Caco-2 (cell line): Measurements from ENCODE around the gene UFD1. TPM values are rescaled to one million over a fixed set of nuclear protein-coding genes. Genes with fewer than 3 reads are reported as not detected.

Experiments used
- BruUV-seq: library from RNA; stranded (reverse); fragments of 400-500 nt; replicated peaks from 2 replicates; lab custom pipeline; 2021; lab: Mats Ljungman, UMichigan
- CTCF ChIA-PET: fragments of 300-600 bp; sonication (Branson Sonifier 250); formaldehyde crosslinking; loops from one replicate; lab custom pipeline; 2022; ENCODE audit warnings: antibody characterized with exemption; lab: Charles Lee
- POLR2A ChIA-PET: fragments of 300-600 bp; sonication (Branson Sonifier 250); formaldehyde crosslinking; loops from one replicate; lab custom pipeline; 2022; ENCODE audit warnings: antibody characterized with exemption; lab: Charles Lee
- DNase-seq, 2 experiments: peaks; one replicate each; pipeline versions ENCODE4 v3.0.0 to v3.0.0-alpha.2; 2020 to 2022
- H3K27me3 ChIP-seq: replicated peaks from 2 replicates; pipeline ENCODE4 v1.6.0; 2011; ENCODE audit warnings: low read length; ENCODE audit not compliant: control insufficient read depth, insufficient read depth
- H3K36me3 ChIP-seq: 2 replicates; pipeline ENCODE4 v1.5.1; 2011; ENCODE audit warnings: low read length; ENCODE audit not compliant: control insufficient read depth, insufficient read depth
- H3K4me1 ChIP-seq: fragments of 250-450 bp; sonication (Bioruptor Pico); 2 replicates; pipeline ENCODE4 v1.5.1; 2020; ENCODE audit warnings: mild to moderate bottlenecking
- H3K4me3 ChIP-seq: 2 replicates; pipeline ENCODE4 v1.5.1; 2011; ENCODE audit warnings: low read depth, mild to moderate bottlenecking, control low read depth, low read length
- H3K9me3 ChIP-seq: fragments of 250-450 bp; sonication (Bioruptor Pico); 2 replicates; pipeline ENCODE4 v1.5.1; 2020; ENCODE audit warnings: mild to moderate bottlenecking, moderate library complexity
- H3K27ac Mint-ChIP-seq: one replicate; pipeline ENCODE4 v1.8.0; 2022; ENCODE audit warnings: mixed read lengths; ENCODE audit not compliant: unreplicated experiment
- H3K27me3 Mint-ChIP-seq: one replicate; pipeline ENCODE4 v1.8.0; 2022; ENCODE audit warnings: mixed read lengths; ENCODE audit not compliant: insufficient read depth, unreplicated experiment
- H3K36me3 Mint-ChIP-seq: one replicate; pipeline ENCODE4 v1.8.0; 2022; ENCODE audit warnings: mild to moderate bottlenecking, mixed read lengths; ENCODE audit not compliant: insufficient read depth, unreplicated experiment
- H3K4me1 Mint-ChIP-seq: one replicate; pipeline ENCODE4 v1.8.0; 2022; ENCODE audit warnings: low read depth, mixed read lengths; ENCODE audit not compliant: unreplicated experiment
- H3K4me3 Mint-ChIP-seq: one replicate; pipeline ENCODE4 v1.8.0; 2022; ENCODE audit warnings: mild to moderate bottlenecking, moderate library complexity, mixed read lengths; ENCODE audit not compliant: unreplicated experiment
- H3K9me3 Mint-ChIP-seq: one replicate; pipeline ENCODE4 v1.8.0; 2022; ENCODE audit warnings: mixed read lengths; ENCODE audit not compliant: unreplicated experiment
- CTCF ChIP-seq, 2 experiments: fragments of 200-600 bp in 1 of 2; IDR thresholded peaks; 1 replicate in 1 of 2; 2 replicates in 1 of 2; pipeline versions ENCODE4 v1.5.1 to v1.8.0; 2011 to 2022; ENCODE audit warnings: antibody characterized with exemption in 1 of 2, control low read depth in 1 of 2, inconsistent platforms in 1 of 2, low read depth in 1 of 2, low read length in 1 of 2, mild to moderate bottlenecking in 1 of 2, moderate library complexity in 1 of 2; ENCODE audit not compliant: insufficient read depth in 1 of 2, severe bottlenecking in 1 of 2, unreplicated experiment in 1 of 2
- intact Hi-C: fragments of 100-400 bp; cut with micrococcal nuclease; formaldehyde crosslinking; loops from one replicate; pipeline ENCODE4 v1.10.0; 2022; ENCODE audit not compliant: unreplicated experiment
- total RNA-seq: library from RNA; stranded (reverse); gene quantifications from 2 replicates; pipeline ENCODE4 v1.2.3, GENCODE V29; 2022

Gene UFD1
- total RNA-seq, 1 experiment from 2014 or later, result 102 TPM

- peaks cover 8% of the 10 kb centered on the region for H3K36me3 Mint-ChIP-seq
- TF ChIP-seq CTCF (IDR thresholded peaks at IDR 0.05; ENCODE audit: insufficient read depth in 1 of 2, low read depth in 1 of 2, low read length in 1 of 2, severe bottlenecking in 1 of 2, unreplicated experiment in 1 of 2), result no peak
- H3K27ac Mint-ChIP-seq, result no peak overlapping the region
- no peaks in the 10 kb centered on the region for H3K4me1 Mint-ChIP-seq
- CTCF ChIA-PET, result no interaction called here
- Histone ChIP-seq H3K4me3 (no peak overlapping the region), H3K27me3 (no peaks in the 10 kb centered on the region), H3K9me3 (no peaks in the 10 kb centered on the region), H3K4me1 (no peaks in the 10 kb centered on the region), H3K36me3 (no peaks in the 10 kb centered on the region)
- no peak overlapping the region for H3K4me3 Mint-ChIP-seq
- no peaks in the 10 kb centered on the region for H3K9me3 Mint-ChIP-seq
- intact Hi-C loops, result no loop called here
- no TSS peak for BruUV-seq
- peak in 1 of 2 experiments; percentile 26 for DNase-seq
- POLR2A ChIA-PET, result no interaction called here
- H3K27me3 Mint-ChIP-seq, result no peaks in the 10 kb centered on the region
These were observed 46.2 kb upstream of the UFD1 start for GRCh38 chr22:19525116-19525660.

- DNase-seq, result no peak
- intact Hi-C loops, result no loop called here
- CTCF ChIA-PET, result no interaction called here
- Histone ChIP-seq H3K9me3 (no peaks in the 10 kb centered on the region), H3K4me3 (no peak within 1 kb of the TSS), H3K4me1 (no peaks in the 10 kb centered on the region), H3K36me3 (no peaks in the 10 kb centered on the region), H3K27me3 (no peaks in the 10 kb centered on the region)
- Mint-ChIP-seq H3K4me1 (no peaks in the 10 kb centered on the region), H3K4me3 (no peak within 1 kb of the TSS), H3K27ac (no peak within 1 kb of the TSS), H3K9me3 (no peaks in the 10 kb centered on the region), H3K36me3 (peaks cover 8% of the 10 kb centered on the region), H3K27me3 (no peaks in the 10 kb centered on the region)
- TF ChIP-seq CTCF (IDR thresholded peaks at IDR 0.05; ENCODE audit: insufficient read depth in 1 of 2, low read depth in 1 of 2, low read length in 1 of 2, severe bottlenecking in 1 of 2, unreplicated experiment in 1 of 2), result no peak
- POLR2A ChIA-PET, result no interaction called here
- no TSS peak for BruUV-seq
These were observed 45.5 kb upstream of the UFD1 start, which contains the start of gene CLDN5 for GRCh38 chr22:19524170-19525115. CLDN5 (minus strand) TSS chr22:19524410; CDS start chr22:19524255, 155 bp downstream.

- H3K27me3 Mint-ChIP-seq, result no peaks in the 10 kb centered on the region
- H3K27me3 ChIP-seq, result no peaks in the 10 kb centered on the region
These were observed 44.5 kb upstream of the UFD1 start for GRCh38 chr22:19523240-19524169.

More at GRCh38 chr22:19523240-19524169, 44.5 kb upstream of the UFD1 start:
- Mint-ChIP-seq H3K4me3 (no peak overlapping the region), H3K4me1 (no peaks in the 10 kb centered on the region), H3K9me3 (no peaks in the 10 kb centered on the region), H3K36me3 (peaks cover 8% of the 10 kb centered on the region), H3K27ac (no peak overlapping the region)
- H3K36me3 ChIP-seq, result no peaks in the 10 kb centered on the region
- intact Hi-C loops, result no loop called here
- ChIA-PET POLR2A (interaction anchor here (0.6 kb wide), 1 partner anchor 44 kb away, joined by 3 read pairs; the partner anchor contains the start of gene CDC45), CTCF (no interaction called here)
- DNase-seq, result no peak
- H3K4me1 ChIP-seq, result no peaks in the 10 kb centered on the region
- H3K9me3 ChIP-seq, result no peaks in the 10 kb centered on the region
- no peak for TF ChIP-seq CTCF (IDR thresholded peaks at IDR 0.05; ENCODE audit: insufficient read depth in 1 of 2, low read depth in 1 of 2, low read length in 1 of 2, severe bottlenecking in 1 of 2, unreplicated experiment in 1 of 2)
- BruUV-seq, result no TSS peak
- no peak overlapping the region for H3K4me3 ChIP-seq
